Neural cell (in vitro differentiated cells): ENCODE results near the gene NFIX. TPM values are rescaled to one million over a fixed set of nuclear protein-coding genes. Genes with fewer than 3 reads are reported as not detected.

ENCODE experiments used
- H2AFZ ChIP-seq: fragments of 200-600, 300-800 bp; sonication (generic), shearing (Covaris generic); 2 replicates; pipeline ENCODE4 v1.6.0; 2014; ENCODE audit warnings: low read depth, mild to moderate bottlenecking, antibody characterized with exemption, low read length, moderate library complexity
- H3F3A ChIP-seq: fragments of 200-600 bp; shearing (Covaris generic); 2 replicates; pipeline ENCODE4 v1.6.1; 2016; ENCODE audit warnings: mild to moderate bottlenecking, moderate library complexity, mixed read lengths, antibody characterized with exemption, low read length; ENCODE audit not compliant: insufficient read depth, poor library complexity, severe bottlenecking
- H3K27ac ChIP-seq: fragments of 200-600, 300-800 bp; sonication (generic), shearing (Covaris generic); 2 replicates; pipeline ENCODE4 v1.5.1; 2014; ENCODE audit warnings: mild to moderate bottlenecking, low read length, moderate library complexity
- H3K27me3 ChIP-seq: fragments of 300-800, 200-600 bp; sonication (generic), shearing (Covaris generic); 2 replicates; pipeline ENCODE4 v1.6.0; 2014; ENCODE audit warnings: mild to moderate bottlenecking, low read depth, low read length, moderate library complexity; ENCODE audit not compliant: insufficient read depth
- H3K36me3 ChIP-seq: fragments of 300-800, 200-600 bp; sonication (generic), shearing (Covaris generic); 2 replicates; pipeline ENCODE4 v1.5.1; 2014; ENCODE audit warnings: mild to moderate bottlenecking, antibody characterized with exemption, low read length, moderate library complexity; ENCODE audit not compliant: insufficient read depth
- H3K4me2 ChIP-seq: fragments of 300-800, 200-600 bp; sonication (generic), shearing (Covaris generic); 2 replicates; pipeline ENCODE4 v1.6.0; 2014; ENCODE audit warnings: mild to moderate bottlenecking, low read length
- H3K4me3 ChIP-seq: fragments of 300-800, 200-600 bp; sonication (generic), shearing (Covaris generic); 2 replicates; pipeline ENCODE4 v1.5.1; 2014; ENCODE audit warnings: mild to moderate bottlenecking, low read length, moderate library complexity
- H3K79me2 ChIP-seq: fragments of 200-600 bp; shearing (Covaris generic); replicated peaks from 2 replicates; pipeline ENCODE4 v1.6.0; 2014; ENCODE audit warnings: mild to moderate bottlenecking, low read length, moderate library complexity; ENCODE audit not compliant: insufficient read depth
- H3K9ac ChIP-seq: fragments of 300-800, 200-600 bp; sonication (generic), shearing (Covaris generic); 2 replicates; pipeline ENCODE4 v1.6.1; 2016; ENCODE audit warnings: mild to moderate bottlenecking, low read length, mixed read lengths
- H3K9me2 ChIP-seq: fragments of 200-600 bp; shearing (Covaris generic); 2 replicates; pipeline ENCODE4 v1.6.1; 2016; ENCODE audit warnings: mild to moderate bottlenecking, low read length, mixed read lengths; ENCODE audit not compliant: insufficient read depth
- H3K9me3 ChIP-seq: fragments of 200-600, 300-800 bp; sonication (generic), shearing (Covaris generic); 2 replicates; pipeline ENCODE4 v1.6.1; 2016; ENCODE audit warnings: mild to moderate bottlenecking, mixed run types, low read length, moderate library complexity, mixed read lengths
- H4K20me1 ChIP-seq: fragments of 200-600 bp; shearing (Covaris generic); 2 replicates; pipeline ENCODE4 v1.6.1; 2016; ENCODE audit warnings: mild to moderate bottlenecking, mixed run types; ENCODE audit not compliant: insufficient read depth
- EZH2 ChIP-seq: fragments of 200-600, 300-800 bp; shearing (Covaris generic), sonication (generic); IDR thresholded peaks from 2 replicates; pipeline ENCODE4 v1.6.1; 2014; ENCODE audit warnings: antibody characterized with exemption, low read length, borderline replicate concordance, mild to moderate bottlenecking; ENCODE audit not compliant: insufficient read depth, poor library complexity, severe bottlenecking
- POLR2AphosphoS5 ChIP-seq: IDR thresholded peaks from 2 replicates; pipeline ENCODE4 v1.6.1; 2012
- SMC3 ChIP-seq: fragments of 450-650 bp; conservative IDR thresholded peaks from 2 replicates; pipeline ENCODE4 v1.6.1; 2014; ENCODE audit warnings: antibody characterized with exemption, mild to moderate bottlenecking, moderate library complexity; ENCODE audit not compliant: poor library complexity
- polyA plus RNA-seq: library from polyadenylated mRNA; depleted of rRNA; stranded (reverse); fragments of >200 nt; gene quantifications from 2 replicates; pipeline ENCODE4 v1.2.3, GENCODE V29; 2014
- TF ChIP-seq, protein P1 (sequence below): fragments of 450-650 bp; IDR thresholded peaks from 2 replicates; pipeline ENCODE4 v1.5.1; 2014; ENCODE audit warnings: antibody characterized with exemption, mild to moderate bottlenecking, moderate library complexity; ENCODE audit not compliant: poor library complexity, severe bottlenecking
- TF ChIP-seq, protein P2 (sequence below): IDR thresholded peaks from 2 replicates; pipeline ENCODE4 v1.6.1; 2012; ENCODE audit warnings: borderline replicate concordance

Gene NFIX
- polyA plus RNA-seq, 1 donor from 2014 or later, result not detected

DNA sequence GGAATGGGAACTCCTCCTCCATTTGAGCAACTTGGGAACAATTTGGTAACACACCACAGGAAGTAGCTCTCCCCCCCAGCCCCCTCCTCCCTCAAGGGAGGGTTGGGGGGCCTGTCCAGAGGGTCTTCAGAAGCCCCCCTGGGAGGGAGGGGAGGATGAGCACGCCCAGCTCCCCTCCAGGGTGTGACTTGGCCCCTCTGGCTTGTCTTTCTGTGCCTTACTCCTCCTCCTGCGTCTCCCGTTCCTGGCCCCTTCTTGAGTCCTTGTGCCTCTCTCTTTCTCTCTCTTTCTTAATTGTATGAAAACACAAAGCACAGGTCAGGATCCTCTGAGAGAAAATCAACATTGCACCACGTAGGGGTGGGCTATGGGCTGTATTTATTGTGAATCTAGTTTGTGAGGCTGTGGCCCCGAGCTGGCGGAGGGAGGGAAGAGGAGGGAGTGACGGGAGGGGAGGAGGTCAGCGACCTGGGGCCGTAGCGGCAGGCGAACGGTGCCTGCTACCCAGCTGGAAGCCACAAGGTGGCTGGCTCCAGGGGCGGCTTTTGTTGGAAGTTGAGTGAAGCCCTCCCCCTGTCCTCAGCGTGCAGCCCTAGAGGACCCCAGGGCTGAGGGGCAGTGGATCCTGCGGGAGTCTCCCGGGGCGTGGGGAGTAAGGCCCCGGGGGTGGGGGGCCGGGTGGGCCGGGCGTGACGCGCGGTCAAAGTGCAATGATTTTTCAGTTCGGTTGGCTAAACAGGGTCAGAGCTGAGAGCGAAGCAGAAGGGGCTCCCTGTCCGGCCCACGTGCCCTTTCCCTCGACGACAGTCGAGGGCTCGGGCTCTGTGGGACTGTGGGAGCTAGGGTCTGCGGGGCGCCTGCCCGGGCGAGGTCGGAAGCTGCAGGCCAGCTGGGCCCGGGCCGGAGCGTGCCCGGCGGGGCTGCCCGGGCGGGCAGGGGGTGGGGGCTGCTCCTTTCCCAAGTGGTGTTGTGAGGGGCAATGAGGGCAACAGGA lies 101.0 kb downstream of the NFIX start:
- TF ChIP-seq SMC3 (no peak), EZH2 (peak; percentile 62)
- TF ChIP-seq, protein P1, sequence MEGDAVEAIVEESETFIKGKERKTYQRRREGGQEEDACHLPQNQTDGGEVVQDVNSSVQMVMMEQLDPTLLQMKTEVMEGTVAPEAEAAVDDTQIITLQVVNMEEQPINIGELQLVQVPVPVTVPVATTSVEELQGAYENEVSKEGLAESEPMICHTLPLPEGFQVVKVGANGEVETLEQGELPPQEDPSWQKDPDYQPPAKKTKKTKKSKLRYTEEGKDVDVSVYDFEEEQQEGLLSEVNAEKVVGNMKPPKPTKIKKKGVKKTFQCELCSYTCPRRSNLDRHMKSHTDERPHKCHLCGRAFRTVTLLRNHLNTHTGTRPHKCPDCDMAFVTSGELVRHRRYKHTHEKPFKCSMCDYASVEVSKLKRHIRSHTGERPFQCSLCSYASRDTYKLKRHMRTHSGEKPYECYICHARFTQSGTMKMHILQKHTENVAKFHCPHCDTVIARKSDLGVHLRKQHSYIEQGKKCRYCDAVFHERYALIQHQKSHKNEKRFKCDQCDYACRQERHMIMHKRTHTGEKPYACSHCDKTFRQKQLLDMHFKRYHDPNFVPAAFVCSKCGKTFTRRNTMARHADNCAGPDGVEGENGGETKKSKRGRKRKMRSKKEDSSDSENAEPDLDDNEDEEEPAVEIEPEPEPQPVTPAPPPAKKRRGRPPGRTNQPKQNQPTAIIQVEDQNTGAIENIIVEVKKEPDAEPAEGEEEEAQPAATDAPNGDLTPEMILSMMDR, result peak; percentile 26
- no peaks in the 10 kb centered on the region for H3K36me3 ChIP-seq
- H3K9ac ChIP-seq, result no peak overlapping the region
- no peaks in the 10 kb centered on the region for H3K9me3 ChIP-seq
- H3F3A ChIP-seq, result no peaks in the 10 kb centered on the region
- no peaks in the 10 kb centered on the region for H3K79me2 ChIP-seq
- H3K4me3 ChIP-seq, result no peak overlapping the region
- no peak overlapping the region for H2AFZ ChIP-seq
- H3K9me2 ChIP-seq, result no peaks in the 10 kb centered on the region
- H4K20me1 ChIP-seq, result no peaks in the 10 kb centered on the region
- peaks cover 73% of the 10 kb centered on the region for H3K27me3 ChIP-seq
- H3K4me2 ChIP-seq, result no peak overlapping the region
- H3K27ac ChIP-seq, result no peak overlapping the region

DNA sequence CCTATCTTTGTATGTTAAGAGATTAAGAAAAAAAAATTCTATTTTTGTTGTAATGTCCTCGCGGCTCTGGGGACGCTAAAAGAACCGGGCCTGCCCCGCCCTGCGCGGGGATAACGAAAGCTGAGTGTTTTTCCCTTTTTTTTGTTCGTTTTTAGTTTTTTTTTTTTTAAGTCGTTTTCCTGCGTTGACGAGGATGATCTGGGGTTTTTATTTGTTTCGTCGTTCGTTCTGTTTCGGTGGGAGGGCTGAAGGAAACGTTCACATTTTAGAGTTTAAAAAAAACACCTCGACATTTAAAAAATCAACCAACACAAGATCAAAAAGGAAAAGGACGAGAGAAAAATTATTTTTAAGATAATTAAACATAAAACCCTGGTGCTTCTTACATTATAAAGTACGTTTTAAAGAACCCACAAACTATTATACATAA lies 101.8 kb downstream of the NFIX start:
- no peaks in the 10 kb centered on the region for H3K79me2 ChIP-seq
- peaks cover 79% of the 10 kb centered on the region for H3K27me3 ChIP-seq
- H2AFZ ChIP-seq, result no peak overlapping the region
- no peaks in the 10 kb centered on the region for H4K20me1 ChIP-seq
- H3K4me3 ChIP-seq, result no peak overlapping the region
- H3K9me3 ChIP-seq, result no peaks in the 10 kb centered on the region
- H3K4me2 ChIP-seq, result no peak overlapping the region
- peak; percentile 76 for TF ChIP-seq POLR2AphosphoS5
- TF ChIP-seq, protein P2, sequence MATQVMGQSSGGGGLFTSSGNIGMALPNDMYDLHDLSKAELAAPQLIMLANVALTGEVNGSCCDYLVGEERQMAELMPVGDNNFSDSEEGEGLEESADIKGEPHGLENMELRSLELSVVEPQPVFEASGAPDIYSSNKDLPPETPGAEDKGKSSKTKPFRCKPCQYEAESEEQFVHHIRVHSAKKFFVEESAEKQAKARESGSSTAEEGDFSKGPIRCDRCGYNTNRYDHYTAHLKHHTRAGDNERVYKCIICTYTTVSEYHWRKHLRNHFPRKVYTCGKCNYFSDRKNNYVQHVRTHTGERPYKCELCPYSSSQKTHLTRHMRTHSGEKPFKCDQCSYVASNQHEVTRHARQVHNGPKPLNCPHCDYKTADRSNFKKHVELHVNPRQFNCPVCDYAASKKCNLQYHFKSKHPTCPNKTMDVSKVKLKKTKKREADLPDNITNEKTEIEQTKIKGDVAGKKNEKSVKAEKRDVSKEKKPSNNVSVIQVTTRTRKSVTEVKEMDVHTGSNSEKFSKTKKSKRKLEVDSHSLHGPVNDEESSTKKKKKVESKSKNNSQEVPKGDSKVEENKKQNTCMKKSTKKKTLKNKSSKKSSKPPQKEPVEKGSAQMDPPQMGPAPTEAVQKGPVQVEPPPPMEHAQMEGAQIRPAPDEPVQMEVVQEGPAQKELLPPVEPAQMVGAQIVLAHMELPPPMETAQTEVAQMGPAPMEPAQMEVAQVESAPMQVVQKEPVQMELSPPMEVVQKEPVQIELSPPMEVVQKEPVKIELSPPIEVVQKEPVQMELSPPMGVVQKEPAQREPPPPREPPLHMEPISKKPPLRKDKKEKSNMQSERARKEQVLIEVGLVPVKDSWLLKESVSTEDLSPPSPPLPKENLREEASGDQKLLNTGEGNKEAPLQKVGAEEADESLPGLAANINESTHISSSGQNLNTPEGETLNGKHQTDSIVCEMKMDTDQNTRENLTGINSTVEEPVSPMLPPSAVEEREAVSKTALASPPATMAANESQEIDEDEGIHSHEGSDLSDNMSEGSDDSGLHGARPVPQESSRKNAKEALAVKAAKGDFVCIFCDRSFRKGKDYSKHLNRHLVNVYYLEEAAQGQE, result no peak
- no peaks in the 10 kb centered on the region for H3K9me2 ChIP-seq
- H3F3A ChIP-seq, result no peaks in the 10 kb centered on the region
- H3K36me3 ChIP-seq, result no peaks in the 10 kb centered on the region
- H3K27ac ChIP-seq, result no peak overlapping the region
- no peak overlapping the region for H3K9ac ChIP-seq
